ENCODE results near the gene ARHGAP4. TPM values are rescaled to one million over a fixed set of nuclear protein-coding genes. Genes with fewer than 3 reads are reported as not detected.

The ARHGAP4 gene
- polyA plus RNA-seq, 3 donors = 21.5 to 43.5 (median 32.8) TPM

- DNase-seq (ENCODE audit: extremely low read depth in 1 of 11, low read depth in 9 of 11, low spot score in 4 of 11) = no peak
Measured at GRCh38 chrX:153897899-153898298, 28.2 kb downstream of the ARHGAP4 start.

GRCh38 chrX:153889123-153889522 lies 36.9 kb downstream of the ARHGAP4 start:
- no peak for DNase-seq (ENCODE audit: extremely low read depth in 1 of 11, low read depth in 9 of 11, low spot score in 4 of 11)

- DNase-seq (ENCODE audit: extremely low read depth in 1 of 11, low read depth in 9 of 11, low spot score in 4 of 11) = no peak
Measured at GRCh38 chrX:153888344-153888743, 37.7 kb downstream of the ARHGAP4 start.

- DNase-seq (ENCODE audit: extremely low read depth in 1 of 11, low read depth in 9 of 11, low spot score in 4 of 11) = no peak
Measured at GRCh38 chrX:153887385-153887784, 38.7 kb downstream of the ARHGAP4 start.

- peak in 3 of 11 donors; percentile 41 to 43 (median 43) for DNase-seq (ENCODE audit: extremely low read depth in 1 of 11, low read depth in 9 of 11, low spot score in 4 of 11)
Measured at GRCh38 chrX:153886915-153887314, 39.1 kb downstream of the ARHGAP4 start.

- no peak for DNase-seq (ENCODE audit: extremely low read depth in 1 of 11, low read depth in 9 of 11, low spot score in 4 of 11)
Measured at GRCh38 chrX:153885968-153886903, 39.8 kb downstream of the ARHGAP4 start, which contains the start of gene L1CAM. Gene L1CAM (minus strand): TSS chrX:153886173. CDS start chrX:153875836, 10,337 bp downstream.

GRCh38 chrX:153885208-153885787 lies 40.8 kb downstream of the ARHGAP4 start:
- DNase-seq (ENCODE audit: extremely low read depth in 1 of 11, low read depth in 9 of 11, low spot score in 4 of 11) = no peak

GRCh38 chrX:153884590-153884989 lies 41.5 kb downstream of the ARHGAP4 start:
- no peak for DNase-seq (ENCODE audit: extremely low read depth in 1 of 11, low read depth in 9 of 11, low spot score in 4 of 11)

GRCh38 chrX:153884136-153884535 lies 41.9 kb downstream of the ARHGAP4 start:
- DNase-seq (ENCODE audit: extremely low read depth in 1 of 11, low read depth in 9 of 11, low spot score in 4 of 11) = no peak

- no peak for DNase-seq (ENCODE audit: extremely low read depth in 1 of 11, low read depth in 9 of 11, low spot score in 4 of 11)
Measured at GRCh38 chrX:153883163-153883843, 42.8 kb downstream of the ARHGAP4 start.

GRCh38 chrX:153882557-153882956 lies 43.5 kb downstream of the ARHGAP4 start:
- no peak for DNase-seq (ENCODE audit: extremely low read depth in 1 of 11, low read depth in 9 of 11, low spot score in 4 of 11)

- DNase-seq (ENCODE audit: extremely low read depth in 1 of 11, low read depth in 9 of 11, low spot score in 4 of 11) = no peak
Measured at GRCh38 chrX:153882086-153882498, 44.0 kb downstream of the ARHGAP4 start.

GRCh38 chrX:153881281-153881680 lies 44.8 kb downstream of the ARHGAP4 start:
- no peak for DNase-seq (ENCODE audit: extremely low read depth in 1 of 11, low read depth in 9 of 11, low spot score in 4 of 11)

GRCh38 chrX:153880440-153880815 lies 45.6 kb downstream of the ARHGAP4 start:
- DNase-seq (ENCODE audit: extremely low read depth in 1 of 11, low read depth in 9 of 11, low spot score in 4 of 11) = no peak

- no peak for DNase-seq (ENCODE audit: extremely low read depth in 1 of 11, low read depth in 9 of 11, low spot score in 4 of 11)
Measured at GRCh38 chrX:153879741-153880439, 46.2 kb downstream of the ARHGAP4 start.

GRCh38 chrX:153878969-153879653 lies 47.0 kb downstream of the ARHGAP4 start:
- no peak for DNase-seq (ENCODE audit: extremely low read depth in 1 of 11, low read depth in 9 of 11, low spot score in 4 of 11)

GRCh38 chrX:153878345-153878744 lies 47.7 kb downstream of the ARHGAP4 start:
- no peak for DNase-seq (ENCODE audit: extremely low read depth in 1 of 11, low read depth in 9 of 11, low spot score in 4 of 11)

- DNase-seq (ENCODE audit: extremely low read depth in 1 of 11, low read depth in 9 of 11, low spot score in 4 of 11) = no peak
Measured at GRCh38 chrX:153877571-153878261, 48.3 kb downstream of the ARHGAP4 start.
